ENCODE measurements around the gene SLX4IP. TPM values are rescaled to one million over a fixed set of nuclear protein-coding genes. Genes with fewer than 3 reads are reported as not detected.

SLX4IP gene
- total and polyA plus RNA-seq, 10 donors, result 2.8 to 9.0 (median 5.1) TPM

DNA sequence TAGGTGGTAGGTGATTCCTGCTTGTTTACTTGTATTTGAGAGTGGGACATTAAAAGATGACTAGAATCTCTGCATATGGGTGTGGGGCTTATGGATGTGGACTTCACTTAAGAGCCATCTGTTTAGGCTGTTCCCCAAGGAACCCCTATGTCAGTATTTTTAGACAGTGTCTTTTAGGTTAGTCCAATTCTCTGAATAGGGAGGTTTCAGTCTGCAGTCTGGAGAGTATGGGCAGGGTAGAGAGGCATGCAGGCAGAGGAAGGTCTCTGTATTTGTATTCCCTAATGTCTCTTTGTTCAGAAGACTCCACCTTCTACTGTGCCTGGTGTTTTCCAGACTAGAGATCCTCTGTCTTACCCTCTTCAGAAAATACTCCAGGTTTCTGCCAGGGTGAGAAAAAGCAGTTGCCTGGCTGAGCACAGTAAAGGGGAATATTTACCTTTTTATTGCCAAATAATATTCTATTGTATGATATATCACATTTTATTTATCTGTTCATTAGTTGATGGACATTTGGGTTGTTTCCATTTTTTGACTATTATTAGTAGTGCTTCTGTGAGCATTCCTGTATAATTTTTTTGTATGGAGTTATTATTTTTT is 19.1 kb downstream of the SLX4IP start:
- H3K27me3 ChIP-seq (replicated peaks in 1 of 7), result no peaks in the 10 kb centered on the region
- peaks cover 0 to 11% (median 0%) of the 10 kb centered on the region in 6 donors for H3K36me3 ChIP-seq
- TF ChIP-seq POLR2A (IDR thresholded peaks at IDR 0.05) (no peak), CTCF (IDR thresholded peaks at IDR 0.05 in 8 of 11, conservative IDR thresholded peaks at IDR 0.05 in 3 of 11) (no peak), POLR2AphosphoS5 (IDR thresholded peaks at IDR 0.05) (no peak)
- no peak for DNase-seq
- intact Hi-C loops (cut with DNase I; ENCODE audit: low total_unique reads), result no loop called here
- no peak overlapping the region for H3K4me3 ChIP-seq
- peaks cover 8 to 23% (median 17%) of the 10 kb centered on the region in 6 donors for H3K4me1 ChIP-seq
- H3K9me3 ChIP-seq, result peaks cover 0 to 18% (median 11%) of the 10 kb centered on the region in 8 donors
- peak overlapping the region in 6 of 8 donors; percentile 27 to 77 (median 54) for H3K27ac ChIP-seq

DNA sequence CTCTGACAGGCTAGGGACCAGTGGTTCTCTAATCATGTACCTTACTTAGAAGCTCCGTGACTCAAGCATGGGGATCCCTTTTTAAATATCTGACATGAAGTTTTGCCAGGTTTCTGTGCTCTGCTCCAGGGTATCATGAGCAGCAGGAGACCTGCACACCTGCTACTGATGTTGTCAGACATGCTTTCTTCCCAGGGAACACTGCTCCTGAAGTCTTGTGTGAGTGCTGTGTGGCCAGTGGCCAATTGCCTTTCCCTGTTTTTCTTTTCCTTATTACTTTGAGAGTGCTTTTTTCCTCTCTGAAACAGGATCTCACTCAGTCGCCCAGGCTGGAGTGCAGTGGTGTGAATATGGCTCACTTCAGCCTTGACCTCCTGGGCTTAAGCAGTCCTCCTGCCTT is 26.4 kb downstream of the SLX4IP start:
- TF ChIP-seq CTCF (IDR thresholded peaks at IDR 0.05 in 8 of 11, conservative IDR thresholded peaks at IDR 0.05 in 3 of 11), result no peak
- TF ChIP-seq POLR2A (IDR thresholded peaks at IDR 0.05), result no peak
- no peak for TF ChIP-seq POLR2AphosphoS5 (IDR thresholded peaks at IDR 0.05)
- Histone ChIP-seq H3K4me3 (no peak overlapping the region), H3K27ac (peak overlapping the region in 2 of 8 donors; percentile 27 to 68), H3K36me3 (peaks cover 0 to 23% (median 0%) of the 10 kb centered on the region in 6 donors), H3K9me3 (peaks cover 0 to 21% (median 11%) of the 10 kb centered on the region in 8 donors), H3K4me1 (peaks cover 0 to 29% (median 0%) of the 10 kb centered on the region in 6 donors), H3K27me3 (replicated peaks in 1 of 7) (no peaks in the 10 kb centered on the region)
- 86 to 94% (median 88%) methylated on average over 2 of the region's 2 CpGs for WGBS, 5 donors
- DNase-seq, result no peak
- intact Hi-C loops (cut with DNase I; ENCODE audit: low total_unique reads), result no loop called here

GRCh38 chr20:10462516-10462915 is 27.4 kb downstream of the SLX4IP start:
- no peaks in the 10 kb centered on the region for H3K27me3 ChIP-seq (replicated peaks in 1 of 7)
- H3K36me3 ChIP-seq, result peaks cover 0 to 23% (median 0%) of the 10 kb centered on the region in 6 donors
- no peak overlapping the region for H3K4me3 ChIP-seq
- H3K4me1 ChIP-seq, result peaks cover 0 to 31% (median 0%) of the 10 kb centered on the region in 6 donors
- H3K27ac ChIP-seq, result peak overlapping the region in 2 of 8 donors; percentile 27 to 68
- peaks cover 0 to 11% (median 4%) of the 10 kb centered on the region in 8 donors for H3K9me3 ChIP-seq
- TF ChIP-seq CTCF (IDR thresholded peaks at IDR 0.05 in 8 of 11, conservative IDR thresholded peaks at IDR 0.05 in 3 of 11) (no peak), POLR2A (IDR thresholded peaks at IDR 0.05) (no peak), POLR2AphosphoS5 (IDR thresholded peaks at IDR 0.05) (no peak)
- intact Hi-C loops (cut with DNase I; ENCODE audit: low total_unique reads), result no loop called here
- DNase-seq, result no peak

DNA sequence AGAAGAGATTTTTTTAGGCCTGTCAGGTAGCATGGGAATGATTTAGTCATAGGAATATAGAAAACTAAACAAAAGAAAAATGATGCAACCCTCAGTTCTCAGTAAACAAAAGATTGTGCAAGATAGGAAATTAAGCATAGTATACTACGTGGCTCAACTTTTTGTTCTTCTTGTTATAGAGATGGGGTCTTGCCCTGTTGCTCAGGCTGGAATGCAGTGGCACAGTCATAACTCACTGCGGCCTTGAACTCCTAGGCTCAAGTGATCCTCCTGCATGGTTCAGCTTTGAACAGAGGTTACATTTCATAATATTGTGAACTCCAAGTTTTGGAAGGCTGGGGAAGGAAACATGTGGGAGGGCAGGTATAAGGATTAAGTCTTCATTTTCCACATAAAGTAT is 28.5 kb downstream of the SLX4IP start:
- 72 to 91% (median 79%) methylated on average over 2 of the region's 2 CpGs for WGBS, 5 donors
- intact Hi-C loops (cut with DNase I; ENCODE audit: low total_unique reads), result no loop called here

More for the DNA sequence above, 28.5 kb downstream of the SLX4IP start:
- Histone ChIP-seq H3K27ac (peak overlapping the region in 2 of 8 donors; percentile 26 to 68), H3K9me3 (peaks cover 0 to 6% (median 0%) of the 10 kb centered on the region in 8 donors), H3K36me3 (peaks cover 0 to 16% (median 0%) of the 10 kb centered on the region in 6 donors), H3K27me3 (replicated peaks in 1 of 7) (no peaks in the 10 kb centered on the region), H3K4me3 (no peak overlapping the region), H3K4me1 (peaks cover 0 to 39% (median 3%) of the 10 kb centered on the region in 6 donors)
- no peak for DNase-seq
- TF ChIP-seq POLR2A (IDR thresholded peaks at IDR 0.05), result no peak
- no peak for TF ChIP-seq POLR2AphosphoS5 (IDR thresholded peaks at IDR 0.05)
- TF ChIP-seq CTCF (IDR thresholded peaks at IDR 0.05 in 8 of 11, conservative IDR thresholded peaks at IDR 0.05 in 3 of 11), result no peak
